MM.1S (cell line): ENCODE results near the gene CMC4.

Source experiments
- DNase-seq: peaks from one replicate; pipeline ENCODE4 v3.0.0-alpha.2; 2015
- H2AFZ ChIP-seq: fragments of 300-600 bp; sonication (generic); 2 replicates; pipeline ENCODE4 v1.6.0; 2016; ENCODE audit warnings: antibody characterized with exemption, low read length
- H3F3A ChIP-seq: fragments of 300-600 bp; sonication (generic); 2 replicates; pipeline ENCODE4 v1.6.1; 2016; ENCODE audit warnings: mild to moderate bottlenecking, antibody characterized with exemption, low read length, moderate library complexity, mixed read lengths; ENCODE audit not compliant: insufficient read depth
- H3K27ac ChIP-seq: fragments of 300-600 bp; sonication (generic); 2 replicates; pipeline ENCODE4 v1.5.1; 2016; ENCODE audit warnings: mild to moderate bottlenecking, low read length
- H3K27me3 ChIP-seq: fragments of 300-600 bp; sonication (generic); replicated peaks from 2 replicates; pipeline ENCODE4 v1.6.0; 2016; ENCODE audit warnings: low read length; ENCODE audit not compliant: insufficient read depth
- H3K36me3 ChIP-seq: fragments of 300-600 bp; sonication (generic); replicated peaks from 2 replicates; pipeline ENCODE4 v1.6.1; 2016; ENCODE audit warnings: mild to moderate bottlenecking, low read length, mixed read lengths; ENCODE audit not compliant: insufficient read depth
- H3K4me1 ChIP-seq: fragments of 300-600 bp; sonication (generic); 2 replicates; pipeline ENCODE4 v1.6.1; 2016; ENCODE audit warnings: low read length, mixed read lengths
- H3K4me2 ChIP-seq: fragments of 300-600 bp; sonication (generic); 2 replicates; pipeline ENCODE4 v1.6.0; 2016; ENCODE audit warnings: low read depth, low read length
- H3K4me3 ChIP-seq: fragments of 300-600 bp; sonication (generic); 2 replicates; pipeline ENCODE4 v1.5.1; 2016; ENCODE audit warnings: low read length, mixed read lengths
- H3K79me2 ChIP-seq: fragments of 300-600 bp; sonication (generic); 2 replicates; pipeline ENCODE4 v1.6.1; 2016; ENCODE audit warnings: mixed run types, low read length, mixed read lengths
- H3K9ac ChIP-seq: fragments of 300-600 bp; sonication (generic); 2 replicates; pipeline ENCODE4 v1.6.1; 2016; ENCODE audit warnings: low read length, mixed read lengths
- H3K9me2 ChIP-seq: fragments of 300-600 bp; sonication (generic); replicated peaks from 2 replicates; pipeline ENCODE4 v1.6.1; 2016; ENCODE audit warnings: mild to moderate bottlenecking, low read length, mixed read lengths; ENCODE audit not compliant: insufficient read depth
- H3K9me3 ChIP-seq: fragments of 300-600 bp; sonication (generic); replicated peaks from 2 replicates; pipeline ENCODE4 v1.6.1; 2016; ENCODE audit warnings: mild to moderate bottlenecking, low read length, mixed read lengths; ENCODE audit not compliant: insufficient read depth
- H4K20me1 ChIP-seq: fragments of 300-600 bp; sonication (generic); 2 replicates; pipeline ENCODE4 v1.6.1; 2016; ENCODE audit warnings: mild to moderate bottlenecking, low read length, moderate library complexity, mixed read lengths; ENCODE audit not compliant: insufficient read depth
- CTCF ChIP-seq: fragments of 300-600 bp; sonication (generic); IDR thresholded peaks from 2 replicates; pipeline ENCODE4 v1.5.1; 2016; ENCODE audit warnings: antibody characterized with exemption, low read length, mixed read lengths
- EZH2 ChIP-seq: fragments of 300-600 bp; sonication (generic); optimal IDR thresholded peaks from 2 replicates; pipeline ENCODE3; 2017; ENCODE audit warnings: low read depth, mild to moderate bottlenecking, antibody characterized with exemption, low read length, mixed read lengths
- EZH2phosphoT487 ChIP-seq: fragments of 300-600 bp; sonication (generic); IDR thresholded peaks from 2 replicates; pipeline ENCODE4 v1.6.1; 2018; ENCODE audit warnings: antibody characterized with exemption, low read length

Gene CMC4

GRCh38 chrX:155061760-155062159 lies 9.2 kb downstream of the CMC4 start:
- H4K20me1 ChIP-seq = no peaks in the 10 kb centered on the region
- no peak overlapping the region for H3K4me3 ChIP-seq
- no peak overlapping the region for H3K4me2 ChIP-seq
- H3K9ac ChIP-seq = no peak overlapping the region
- no peaks in the 10 kb centered on the region for H3K9me2 ChIP-seq
- H3K79me2 ChIP-seq = no peaks in the 10 kb centered on the region
- H3F3A ChIP-seq = no peaks in the 10 kb centered on the region
- H2AFZ ChIP-seq = no peak overlapping the region
- H3K4me1 ChIP-seq = 0 out of 2 replicates have a peak, but pooled peaks cover 3% of the 10 kb centered on the region
- no peaks in the 10 kb centered on the region for H3K27me3 ChIP-seq
- H3K27ac ChIP-seq = no peak overlapping the region
- H3K9me3 ChIP-seq = no peaks in the 10 kb centered on the region
- no peak for TF ChIP-seq EZH2
- no peak for TF ChIP-seq CTCF
- no peak for TF ChIP-seq EZH2phosphoT487
- no peak for DNase-seq
- no peaks in the 10 kb centered on the region for H3K36me3 ChIP-seq

- Histone ChIP-seq H2AFZ (peak overlapping the region; percentile 68), H3K9me3 (no peaks in the 10 kb centered on the region), H3K9me2 (no peaks in the 10 kb centered on the region), H3K4me2 (peak overlapping the region; percentile 74), H3K4me3 (peak overlapping the region; percentile 41), H3K79me2 (no peaks in the 10 kb centered on the region), H3K27ac (no peak overlapping the region), H3F3A (no peaks in the 10 kb centered on the region), H3K27me3 (no peaks in the 10 kb centered on the region), H3K36me3 (no peaks in the 10 kb centered on the region), H4K20me1 (no peaks in the 10 kb centered on the region), H3K4me1 (0 out of 2 replicates have a peak, but pooled peaks cover 4% of the 10 kb centered on the region), H3K9ac (no peak overlapping the region)
- DNase-seq = peak; percentile 56
- TF ChIP-seq EZH2 = no peak
- TF ChIP-seq CTCF = peak; percentile 82
- no peak for TF ChIP-seq EZH2phosphoT487
Observed at GRCh38 chrX:155056877-155057792, 13.8 kb downstream of the CMC4 start.

- H3K9me3 ChIP-seq = no peaks in the 10 kb centered on the region
- H3K36me3 ChIP-seq = no peaks in the 10 kb centered on the region
- DNase-seq = no peak
- no peaks in the 10 kb centered on the region for H3K9me2 ChIP-seq
- H3K79me2 ChIP-seq = no peaks in the 10 kb centered on the region
- no peaks in the 10 kb centered on the region for H3K27me3 ChIP-seq
- H3K9ac ChIP-seq = no peak overlapping the region
- no peak overlapping the region for H2AFZ ChIP-seq
- no peaks in the 10 kb centered on the region for H3F3A ChIP-seq
- H3K4me2 ChIP-seq = no peak overlapping the region
- 0 out of 2 replicates have a peak, but pooled peaks cover 4% of the 10 kb centered on the region for H3K4me1 ChIP-seq
- H3K4me3 ChIP-seq = no peak overlapping the region
- H4K20me1 ChIP-seq = no peaks in the 10 kb centered on the region
- TF ChIP-seq CTCF (no peak), EZH2phosphoT487 (no peak), EZH2 (no peak)
- no peak overlapping the region for H3K27ac ChIP-seq
Observed at GRCh38 chrX:155056471-155056870, 14.5 kb downstream of the CMC4 start.
